ENCODE results near the gene NKG7. TPM values are rescaled to one million over a fixed set of nuclear protein-coding genes. Genes with fewer than 3 reads are reported as not detected.

The NKG7 gene
- total and polyA plus RNA-seq, 5 donors from 2014 or later, result 1.8 to 12.2 (median 3.1) TPM

- peaks cover 9% of the 10 kb centered on the region for H3K36me3 Mint-ChIP-seq
- H3K4me1 ChIP-seq (ENCODE audit: control insufficient read depth, insufficient read depth, low read length, poor library complexity, severe bottlenecking), result peaks cover 17% of the 10 kb centered on the region
- H3K27me3 Mint-ChIP-seq, result peaks cover 5% of the 10 kb centered on the region
- no peaks in the 10 kb centered on the region for H3K27me3 ChIP-seq (ENCODE audit: control insufficient read depth, insufficient read depth, low read length)
- H3K4me1 Mint-ChIP-seq, result peaks cover 0 to 18% (median 11%) of the 10 kb centered on the region in 4 donors
- H3K27ac ChIP-seq (ENCODE audit: insufficient read depth, low read length, poor library complexity, severe bottlenecking), result no peak overlapping the region
- H3K27ac Mint-ChIP-seq, result peak overlapping the region in 2 of 3 donors; percentile 6 to 32
- H3K4me3 Mint-ChIP-seq, result peak overlapping the region in 3 of 4 donors; percentile 7 to 78 (median 23)
- no peak for ATAC-seq (ENCODE audit: low read depth in 2 of 2)
- no peak for DNase-seq
- H3K36me3 ChIP-seq (ENCODE audit: control insufficient read depth, insufficient read depth, low read length), result peaks cover 20% of the 10 kb centered on the region
- H3K9me3 Mint-ChIP-seq, result no peaks in the 10 kb centered on the region
- H3K9me3 ChIP-seq (ENCODE audit: control insufficient read depth in 2 of 2, low read length in 2 of 2), result no peaks in the 10 kb centered on the region
- no peak overlapping the region for H3K4me3 ChIP-seq (ENCODE audit: low read depth, low read length)
Observed at GRCh38 chr19:51342631-51343569, 29.6 kb downstream of the NKG7 start.

- Mint-ChIP-seq H3K4me3 (peak within 1 kb of the TSS; percentile 52 to 78 (median 64)), H3K27ac (peak within 1 kb of the TSS in 2 of 3 donors; percentile 32 to 65), H3K36me3 (peaks cover 4% of the 10 kb centered on the region), H3K4me1 (peaks cover 0 to 18% (median 11%) of the 10 kb centered on the region in 4 donors), H3K27me3 (peaks cover 5% of the 10 kb centered on the region), H3K9me3 (no peaks in the 10 kb centered on the region)
- no peaks in the 10 kb centered on the region for H3K9me3 ChIP-seq (ENCODE audit: control insufficient read depth in 2 of 2, low read length in 2 of 2)
- no peaks in the 10 kb centered on the region for H3K27me3 ChIP-seq (ENCODE audit: control insufficient read depth, insufficient read depth, low read length)
- peaks cover 15% of the 10 kb centered on the region for H3K36me3 ChIP-seq (ENCODE audit: control insufficient read depth, insufficient read depth, low read length)
- no peak within 1 kb of the TSS for H3K27ac ChIP-seq (ENCODE audit: insufficient read depth, low read length, poor library complexity, severe bottlenecking)
- peaks cover 17% of the 10 kb centered on the region for H3K4me1 ChIP-seq (ENCODE audit: control insufficient read depth, insufficient read depth, low read length, poor library complexity, severe bottlenecking)
- ATAC-seq (ENCODE audit: low read depth in 2 of 2) (no peak), DNase-seq (no peak)
- no peak within 1 kb of the TSS for H3K4me3 ChIP-seq (ENCODE audit: low read depth, low read length)
Observed at GRCh38 chr19:51341976-51342580, 30.4 kb downstream of the NKG7 start, which contains the start of gene VSIG10L. Gene VSIG10L, minus strand, starts transcription at chr19:51342139. Its CDS starts 15 bp downstream, at chr19:51342124.

- Mint-ChIP-seq H3K4me1 (peaks cover 0 to 18% (median 11%) of the 10 kb centered on the region in 4 donors), H3K4me3 (peak overlapping the region in 3 of 4 donors; percentile 47 to 64 (median 63)), H3K27me3 (peaks cover 5% of the 10 kb centered on the region), H3K27ac (peak overlapping the region in 1 of 3 donors; percentile 65), H3K9me3 (no peaks in the 10 kb centered on the region), H3K36me3 (peaks cover 4% of the 10 kb centered on the region)
- Histone ChIP-seq H3K9me3 (ENCODE audit: control insufficient read depth in 2 of 2, low read length in 2 of 2) (no peaks in the 10 kb centered on the region), H3K27me3 (ENCODE audit: control insufficient read depth, insufficient read depth, low read length) (no peaks in the 10 kb centered on the region), H3K4me1 (ENCODE audit: control insufficient read depth, insufficient read depth, low read length, poor library complexity, severe bottlenecking) (peaks cover 17% of the 10 kb centered on the region), H3K4me3 (ENCODE audit: low read depth, low read length) (no peak overlapping the region), H3K27ac (ENCODE audit: insufficient read depth, low read length, poor library complexity, severe bottlenecking) (no peak overlapping the region), H3K36me3 (ENCODE audit: control insufficient read depth, insufficient read depth, low read length) (peaks cover 7% of the 10 kb centered on the region)
- ATAC-seq (ENCODE audit: low read depth in 2 of 2) (no peak), DNase-seq (no peak)
Observed at GRCh38 chr19:51341066-51341465, 31.4 kb downstream of the NKG7 start.

- Histone ChIP-seq H3K4me1 (ENCODE audit: control insufficient read depth, insufficient read depth, low read length, poor library complexity, severe bottlenecking) (peaks cover 17% of the 10 kb centered on the region), H3K4me3 (ENCODE audit: low read depth, low read length) (peak overlapping the region; percentile 73), H3K27ac (ENCODE audit: insufficient read depth, low read length, poor library complexity, severe bottlenecking) (peak overlapping the region; percentile 5), H3K36me3 (ENCODE audit: control insufficient read depth, insufficient read depth, low read length) (peaks cover under 1% of the 10 kb centered on the region), H3K27me3 (ENCODE audit: control insufficient read depth, insufficient read depth, low read length) (no peaks in the 10 kb centered on the region), H3K9me3 (ENCODE audit: control insufficient read depth in 2 of 2, low read length in 2 of 2) (no peaks in the 10 kb centered on the region)
- ATAC-seq (ENCODE audit: low read depth in 2 of 2) (peak; percentile 58 to 60), DNase-seq (peak; percentile 60 to 89 (median 82))
- peak overlapping the region; percentile 84 to 94 (median 88) for H3K4me3 Mint-ChIP-seq
- peaks cover 4% of the 10 kb centered on the region for H3K36me3 Mint-ChIP-seq
- peaks cover 0 to 18% (median 11%) of the 10 kb centered on the region in 4 donors for H3K4me1 Mint-ChIP-seq
- peaks cover 10% of the 10 kb centered on the region for H3K27me3 Mint-ChIP-seq
- no peaks in the 10 kb centered on the region for H3K9me3 Mint-ChIP-seq
- H3K27ac Mint-ChIP-seq, result peak overlapping the region; percentile 14 to 79 (median 73)
Observed at GRCh38 chr19:51339687-51340656, 32.5 kb downstream of the NKG7 start.

- Histone ChIP-seq H3K4me1 (ENCODE audit: control insufficient read depth, insufficient read depth, low read length, poor library complexity, severe bottlenecking) (peaks cover 17% of the 10 kb centered on the region), H3K27me3 (ENCODE audit: control insufficient read depth, insufficient read depth, low read length) (no peaks in the 10 kb centered on the region), H3K27ac (ENCODE audit: insufficient read depth, low read length, poor library complexity, severe bottlenecking) (no peak overlapping the region), H3K9me3 (ENCODE audit: control insufficient read depth in 2 of 2, low read length in 2 of 2) (no peaks in the 10 kb centered on the region), H3K4me3 (ENCODE audit: low read depth, low read length) (peak overlapping the region; percentile 73), H3K36me3 (ENCODE audit: control insufficient read depth, insufficient read depth, low read length) (no peaks in the 10 kb centered on the region)
- ATAC-seq (ENCODE audit: low read depth in 2 of 2), result no peak
- Mint-ChIP-seq H3K36me3 (no peaks in the 10 kb centered on the region), H3K4me1 (peaks cover 0 to 18% (median 11%) of the 10 kb centered on the region in 4 donors), H3K9me3 (no peaks in the 10 kb centered on the region), H3K27me3 (peaks cover 14% of the 10 kb centered on the region), H3K4me3 (peak overlapping the region; percentile 84 to 94 (median 88)), H3K27ac (peak overlapping the region in 2 of 3 donors; percentile 73 to 79)
- DNase-seq, result no peak
Observed at GRCh38 chr19:51339313-51339686, 33.2 kb downstream of the NKG7 start.

- no peaks in the 10 kb centered on the region for H3K27me3 ChIP-seq (ENCODE audit: control insufficient read depth, insufficient read depth, low read length)
- Mint-ChIP-seq H3K36me3 (no peaks in the 10 kb centered on the region), H3K4me1 (peaks cover 0 to 18% (median 11%) of the 10 kb centered on the region in 4 donors), H3K9me3 (no peaks in the 10 kb centered on the region), H3K27ac (peak overlapping the region in 2 of 3 donors; percentile 51 to 73), H3K27me3 (peaks cover 15% of the 10 kb centered on the region), H3K4me3 (peak overlapping the region; percentile 84 to 94 (median 88))
- H3K4me3 ChIP-seq (ENCODE audit: low read depth, low read length), result peak overlapping the region; percentile 73
- DNase-seq (peak; percentile 74 to 87 (median 83)), ATAC-seq (ENCODE audit: low read depth in 2 of 2) (peak; percentile 84)
- H3K36me3 ChIP-seq (ENCODE audit: control insufficient read depth, insufficient read depth, low read length), result no peaks in the 10 kb centered on the region
- no peak overlapping the region for H3K27ac ChIP-seq (ENCODE audit: insufficient read depth, low read length, poor library complexity, severe bottlenecking)
- no peaks in the 10 kb centered on the region for H3K9me3 ChIP-seq (ENCODE audit: control insufficient read depth in 2 of 2, low read length in 2 of 2)
- H3K4me1 ChIP-seq (ENCODE audit: control insufficient read depth, insufficient read depth, low read length, poor library complexity, severe bottlenecking), result peaks cover 17% of the 10 kb centered on the region
Observed at GRCh38 chr19:51338563-51339312, 33.7 kb downstream of the NKG7 start.
